Measurements from ENCODE around the gene IFNL4. TPM values are rescaled to one million over a fixed set of nuclear protein-coding genes. Genes with fewer than 3 reads are reported as not detected.
"Not testable (repeated sequence)": the region's sequence is repeated elsewhere in the genome, so short reads cannot be mapped to it uniquely, and the experiment has no call there.

The IFNL4 gene
- total RNA-seq, 1 experiment from 2014 or later, result not detected

GRCh38 chr19:39218230-39219007 lies 30.2 kb downstream of the IFNL4 start:
- Mint-ChIP-seq H3K36me3 (ENCODE audit: insufficient read depth, unreplicated experiment) (peaks cover 5% of the 10 kb centered on the region), H3K4me1 (ENCODE audit: low read depth, unreplicated experiment) (no peaks in the 10 kb centered on the region), H3K9me3 (ENCODE audit: unreplicated experiment) (peaks cover 13% of the 10 kb centered on the region), H3K27ac (ENCODE audit: unreplicated experiment) (no peak overlapping the region), H3K27me3 (ENCODE audit: insufficient read depth, unreplicated experiment) (no peaks in the 10 kb centered on the region), H3K4me3 (ENCODE audit: unreplicated experiment) (no peak overlapping the region)
- BruUV-seq (replicated peaks), result no TSS peak
- no peak overlapping the region for H3K4me3 ChIP-seq (ENCODE audit: low read depth, low read length)
- ChIA-PET POLR2A (no interaction called here), CTCF (interaction anchor here (0.6 kb wide), 1 partner anchor 14 kb away, joined by 3 read pairs; no protein-coding TSS in a partner anchor)
- intact Hi-C loops (cut with micrococcal nuclease; ENCODE audit: unreplicated experiment), result no loop called here
- H3K4me1 ChIP-seq, result no peaks in the 10 kb centered on the region
- no peaks in the 10 kb centered on the region for H3K36me3 ChIP-seq (ENCODE audit: control insufficient read depth, insufficient read depth, low read length)
- H3K9me3 ChIP-seq, result peaks cover 11% of the 10 kb centered on the region
- TF ChIP-seq, protein P1, sequence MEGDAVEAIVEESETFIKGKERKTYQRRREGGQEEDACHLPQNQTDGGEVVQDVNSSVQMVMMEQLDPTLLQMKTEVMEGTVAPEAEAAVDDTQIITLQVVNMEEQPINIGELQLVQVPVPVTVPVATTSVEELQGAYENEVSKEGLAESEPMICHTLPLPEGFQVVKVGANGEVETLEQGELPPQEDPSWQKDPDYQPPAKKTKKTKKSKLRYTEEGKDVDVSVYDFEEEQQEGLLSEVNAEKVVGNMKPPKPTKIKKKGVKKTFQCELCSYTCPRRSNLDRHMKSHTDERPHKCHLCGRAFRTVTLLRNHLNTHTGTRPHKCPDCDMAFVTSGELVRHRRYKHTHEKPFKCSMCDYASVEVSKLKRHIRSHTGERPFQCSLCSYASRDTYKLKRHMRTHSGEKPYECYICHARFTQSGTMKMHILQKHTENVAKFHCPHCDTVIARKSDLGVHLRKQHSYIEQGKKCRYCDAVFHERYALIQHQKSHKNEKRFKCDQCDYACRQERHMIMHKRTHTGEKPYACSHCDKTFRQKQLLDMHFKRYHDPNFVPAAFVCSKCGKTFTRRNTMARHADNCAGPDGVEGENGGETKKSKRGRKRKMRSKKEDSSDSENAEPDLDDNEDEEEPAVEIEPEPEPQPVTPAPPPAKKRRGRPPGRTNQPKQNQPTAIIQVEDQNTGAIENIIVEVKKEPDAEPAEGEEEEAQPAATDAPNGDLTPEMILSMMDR (IDR thresholded peaks at IDR 0.05; ENCODE audit: insufficient read depth in 1 of 2, low read depth in 1 of 2, low read length in 1 of 2, severe bottlenecking in 1 of 2, unreplicated experiment in 1 of 2), result no peak
- no peaks in the 10 kb centered on the region for H3K27me3 ChIP-seq (replicated peaks; ENCODE audit: control insufficient read depth, insufficient read depth, low read length)
- DNase-seq, result no peak

- BruUV-seq (replicated peaks), result no TSS peak
- no peaks in the 10 kb centered on the region for H3K27me3 ChIP-seq (replicated peaks; ENCODE audit: control insufficient read depth, insufficient read depth, low read length)
- H3K9me3 ChIP-seq, result peaks cover 11% of the 10 kb centered on the region
- Mint-ChIP-seq H3K27me3 (ENCODE audit: insufficient read depth, unreplicated experiment) (no peaks in the 10 kb centered on the region), H3K9me3 (ENCODE audit: unreplicated experiment) (peaks cover 13% of the 10 kb centered on the region), H3K36me3 (ENCODE audit: insufficient read depth, unreplicated experiment) (peaks cover 5% of the 10 kb centered on the region), H3K4me3 (ENCODE audit: unreplicated experiment) (no peak overlapping the region), H3K4me1 (ENCODE audit: low read depth, unreplicated experiment) (no peaks in the 10 kb centered on the region), H3K27ac (ENCODE audit: unreplicated experiment) (no peak overlapping the region)
- CTCF ChIA-PET, result no interaction called here
- TF ChIP-seq, protein P1 (IDR thresholded peaks at IDR 0.05; ENCODE audit: insufficient read depth in 1 of 2, low read depth in 1 of 2, low read length in 1 of 2, severe bottlenecking in 1 of 2, unreplicated experiment in 1 of 2), result no peak
- intact Hi-C loops (cut with micrococcal nuclease; ENCODE audit: unreplicated experiment), result no loop called here
- POLR2A ChIA-PET, result no interaction called here
- H3K4me3 ChIP-seq (ENCODE audit: low read depth, low read length), result no peak overlapping the region
- no peaks in the 10 kb centered on the region for H3K4me1 ChIP-seq
- DNase-seq, result no peak
- no peaks in the 10 kb centered on the region for H3K36me3 ChIP-seq (ENCODE audit: control insufficient read depth, insufficient read depth, low read length)
These were observed 31.6 kb downstream of the IFNL4 start for GRCh38 chr19:39217094-39217493.

DNA sequence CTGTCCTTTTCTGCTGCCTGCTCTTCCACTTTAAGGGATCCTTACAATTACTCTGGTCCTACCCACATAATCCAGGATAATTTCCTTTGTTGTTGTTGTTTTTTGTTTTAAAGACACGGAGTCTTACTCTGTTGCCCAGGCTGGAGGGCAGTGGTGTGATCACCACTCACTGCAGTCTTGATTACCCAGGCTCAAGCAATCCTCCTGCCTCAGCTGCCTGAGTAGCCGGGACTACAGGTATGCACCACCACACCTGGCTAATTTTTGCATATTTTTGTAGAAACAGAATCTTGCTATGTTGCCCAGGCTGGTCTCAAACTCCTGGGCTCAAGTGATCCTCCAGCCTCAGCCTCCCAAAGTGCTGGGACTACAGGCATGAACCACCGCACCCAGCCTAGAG lies 33.3 kb downstream of the IFNL4 start:
- H3K36me3 Mint-ChIP-seq (ENCODE audit: insufficient read depth, unreplicated experiment); H3K4me3 ChIP-seq (ENCODE audit: low read depth, low read length); BruUV-seq (replicated peaks); H3K4me3 Mint-ChIP-seq (ENCODE audit: unreplicated experiment); H3K27me3 ChIP-seq (replicated peaks; ENCODE audit: control insufficient read depth, insufficient read depth, low read length); H3K4me1 Mint-ChIP-seq (ENCODE audit: low read depth, unreplicated experiment); H3K27ac Mint-ChIP-seq (ENCODE audit: unreplicated experiment); CTCF ChIA-PET; H3K4me1 ChIP-seq; H3K27me3 Mint-ChIP-seq (ENCODE audit: insufficient read depth, unreplicated experiment); POLR2A ChIA-PET; intact Hi-C loops (cut with micrococcal nuclease; ENCODE audit: unreplicated experiment); H3K36me3 ChIP-seq (ENCODE audit: control insufficient read depth, insufficient read depth, low read length); DNase-seq: not testable (repeated sequence)
- peaks cover 11% of the 10 kb centered on the region for H3K9me3 ChIP-seq
- H3K9me3 Mint-ChIP-seq (ENCODE audit: unreplicated experiment), result peaks cover 13% of the 10 kb centered on the region
